ENCODE data around the gene ZFP36L2.

DNA sequence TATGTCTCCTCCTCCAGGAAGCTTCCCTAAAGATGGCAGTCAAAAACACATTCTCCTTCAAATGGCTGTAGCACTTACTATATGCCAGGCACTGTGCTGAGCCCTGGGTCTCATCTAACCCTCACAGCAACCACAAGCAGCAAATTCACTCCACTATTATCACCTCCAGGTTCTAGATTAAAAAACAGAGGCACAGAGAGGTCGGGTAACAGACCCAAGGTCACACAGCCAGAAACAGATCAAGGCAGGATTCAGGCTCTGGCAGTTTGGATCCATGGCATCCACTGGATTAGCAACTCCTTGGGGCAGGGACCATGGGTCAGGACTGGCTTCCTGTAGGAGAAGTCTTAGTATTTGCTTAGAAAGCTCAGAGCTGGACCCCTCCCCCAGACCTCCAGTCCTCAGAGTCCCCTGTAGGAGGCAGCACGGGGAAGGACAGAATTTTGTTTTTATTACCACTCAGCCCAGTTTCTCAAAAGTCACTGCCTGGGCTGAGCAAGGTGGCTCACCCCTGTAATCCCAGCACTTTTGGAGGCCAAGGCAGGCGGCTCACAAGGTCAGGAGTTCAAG lies 34.4 kb downstream of the ZFP36L2 start:
- TF ChIP-seq, protein P1, sequence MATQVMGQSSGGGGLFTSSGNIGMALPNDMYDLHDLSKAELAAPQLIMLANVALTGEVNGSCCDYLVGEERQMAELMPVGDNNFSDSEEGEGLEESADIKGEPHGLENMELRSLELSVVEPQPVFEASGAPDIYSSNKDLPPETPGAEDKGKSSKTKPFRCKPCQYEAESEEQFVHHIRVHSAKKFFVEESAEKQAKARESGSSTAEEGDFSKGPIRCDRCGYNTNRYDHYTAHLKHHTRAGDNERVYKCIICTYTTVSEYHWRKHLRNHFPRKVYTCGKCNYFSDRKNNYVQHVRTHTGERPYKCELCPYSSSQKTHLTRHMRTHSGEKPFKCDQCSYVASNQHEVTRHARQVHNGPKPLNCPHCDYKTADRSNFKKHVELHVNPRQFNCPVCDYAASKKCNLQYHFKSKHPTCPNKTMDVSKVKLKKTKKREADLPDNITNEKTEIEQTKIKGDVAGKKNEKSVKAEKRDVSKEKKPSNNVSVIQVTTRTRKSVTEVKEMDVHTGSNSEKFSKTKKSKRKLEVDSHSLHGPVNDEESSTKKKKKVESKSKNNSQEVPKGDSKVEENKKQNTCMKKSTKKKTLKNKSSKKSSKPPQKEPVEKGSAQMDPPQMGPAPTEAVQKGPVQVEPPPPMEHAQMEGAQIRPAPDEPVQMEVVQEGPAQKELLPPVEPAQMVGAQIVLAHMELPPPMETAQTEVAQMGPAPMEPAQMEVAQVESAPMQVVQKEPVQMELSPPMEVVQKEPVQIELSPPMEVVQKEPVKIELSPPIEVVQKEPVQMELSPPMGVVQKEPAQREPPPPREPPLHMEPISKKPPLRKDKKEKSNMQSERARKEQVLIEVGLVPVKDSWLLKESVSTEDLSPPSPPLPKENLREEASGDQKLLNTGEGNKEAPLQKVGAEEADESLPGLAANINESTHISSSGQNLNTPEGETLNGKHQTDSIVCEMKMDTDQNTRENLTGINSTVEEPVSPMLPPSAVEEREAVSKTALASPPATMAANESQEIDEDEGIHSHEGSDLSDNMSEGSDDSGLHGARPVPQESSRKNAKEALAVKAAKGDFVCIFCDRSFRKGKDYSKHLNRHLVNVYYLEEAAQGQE (IDR thresholded peaks at IDR 0.05; ENCODE audit: insufficient replicate concordance, low read depth) = no peak
- TF ChIP-seq, protein P2, sequence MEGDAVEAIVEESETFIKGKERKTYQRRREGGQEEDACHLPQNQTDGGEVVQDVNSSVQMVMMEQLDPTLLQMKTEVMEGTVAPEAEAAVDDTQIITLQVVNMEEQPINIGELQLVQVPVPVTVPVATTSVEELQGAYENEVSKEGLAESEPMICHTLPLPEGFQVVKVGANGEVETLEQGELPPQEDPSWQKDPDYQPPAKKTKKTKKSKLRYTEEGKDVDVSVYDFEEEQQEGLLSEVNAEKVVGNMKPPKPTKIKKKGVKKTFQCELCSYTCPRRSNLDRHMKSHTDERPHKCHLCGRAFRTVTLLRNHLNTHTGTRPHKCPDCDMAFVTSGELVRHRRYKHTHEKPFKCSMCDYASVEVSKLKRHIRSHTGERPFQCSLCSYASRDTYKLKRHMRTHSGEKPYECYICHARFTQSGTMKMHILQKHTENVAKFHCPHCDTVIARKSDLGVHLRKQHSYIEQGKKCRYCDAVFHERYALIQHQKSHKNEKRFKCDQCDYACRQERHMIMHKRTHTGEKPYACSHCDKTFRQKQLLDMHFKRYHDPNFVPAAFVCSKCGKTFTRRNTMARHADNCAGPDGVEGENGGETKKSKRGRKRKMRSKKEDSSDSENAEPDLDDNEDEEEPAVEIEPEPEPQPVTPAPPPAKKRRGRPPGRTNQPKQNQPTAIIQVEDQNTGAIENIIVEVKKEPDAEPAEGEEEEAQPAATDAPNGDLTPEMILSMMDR (IDR thresholded peaks at IDR 0.05; ENCODE audit: insufficient read depth, low read length) = no peak
